ENCODE measurements around the gene TMEM132D.

Gene TMEM132D

GRCh38 chr12:129152351-129153104 is 751.3 kb downstream of the TMEM132D start:
- no peak for DNase-seq

GRCh38 chr12:129150721-129151120 is 753.1 kb downstream of the TMEM132D start:
- DNase-seq, result no peak

GRCh38 chr12:129145381-129145780 is 758.4 kb downstream of the TMEM132D start:
- no peak for DNase-seq

GRCh38 chr12:129138776-129139175 is 765.0 kb downstream of the TMEM132D start:
- no peak for DNase-seq

- no peak for DNase-seq
Measured at GRCh38 chr12:129136694-129137325, 767.0 kb downstream of the TMEM132D start.

- no peak for DNase-seq
Measured at GRCh38 chr12:129127771-129128170, 776.1 kb downstream of the TMEM132D start.

GRCh38 chr12:129127211-129127610 is 776.6 kb downstream of the TMEM132D start:
- no peak for DNase-seq

GRCh38 chr12:129119537-129119936 is 784.3 kb downstream of the TMEM132D start:
- DNase-seq, result no peak

- no peak for DNase-seq
Measured at GRCh38 chr12:129115558-129115957, 788.3 kb downstream of the TMEM132D start.

- no peak for DNase-seq
Measured at GRCh38 chr12:129110575-129110974, 793.2 kb downstream of the TMEM132D start.

GRCh38 chr12:129109174-129110001 is 794.4 kb downstream of the TMEM132D start:
- no peak for DNase-seq

GRCh38 chr12:129106772-129107171 is 797.1 kb downstream of the TMEM132D start:
- DNase-seq, result no peak

GRCh38 chr12:129103231-129103630 is 800.6 kb downstream of the TMEM132D start:
- DNase-seq, result no peak

- DNase-seq, result no peak
Measured at GRCh38 chr12:129102233-129102632, 801.6 kb downstream of the TMEM132D start.

- DNase-seq, result no peak
Measured at GRCh38 chr12:129101816-129102215, 802.0 kb downstream of the TMEM132D start.

GRCh38 chr12:129101404-129101803 is 802.4 kb downstream of the TMEM132D start:
- no peak for DNase-seq

- no peak for DNase-seq
Measured at GRCh38 chr12:129097451-129097850, 806.4 kb downstream of the TMEM132D start.

- no peak for DNase-seq
Measured at GRCh38 chr12:129096968-129097367, 806.9 kb downstream of the TMEM132D start.

GRCh38 chr12:129096184-129096583 is 807.6 kb downstream of the TMEM132D start:
- DNase-seq, result no peak

- DNase-seq, result no peak
Measured at GRCh38 chr12:129089576-129089975, 814.2 kb downstream of the TMEM132D start.

- no peak for DNase-seq
Measured at GRCh38 chr12:129084875-129085826, 818.7 kb downstream of the TMEM132D start.

- DNase-seq, result no peak
Measured at GRCh38 chr12:129083121-129083840, 820.5 kb downstream of the TMEM132D start.
